ENCODE measurements around the gene PLCL1.

Gene PLCL1

GRCh38 chr2:197804049-197804757 is at the start of gene PLCL1:
Gene PLCL1, plus strand, starts transcription at chr2:197804593.
- no peak within 1 kb of the TSS for H3K27ac Mint-ChIP-seq (ENCODE audit: low read depth)
- peaks cover 5% of the 10 kb centered on the region for H3K36me3 Mint-ChIP-seq (ENCODE audit: insufficient read depth)
- peaks cover 20% of the 10 kb centered on the region for H3K4me1 Mint-ChIP-seq
- H3K4me3 Mint-ChIP-seq = peak within 1 kb of the TSS; percentile 86
- H3K27me3 Mint-ChIP-seq = peaks cover 67% of the 10 kb centered on the region
- peak; percentile 99 for ATAC-seq (replicated peaks; ENCODE audit: extremely low read depth, poor library complexity, severe bottlenecking)
- no peaks in the 10 kb centered on the region for H3K9me3 Mint-ChIP-seq
- DNase-seq (ENCODE audit: low spot score in 2 of 2) = peak; percentile 68 to 70

- Mint-ChIP-seq H3K27me3 (peaks cover 66% of the 10 kb centered on the region), H3K27ac (ENCODE audit: low read depth) (no peak overlapping the region)
These were observed 45.4 kb upstream of the PLCL1 start for GRCh38 chr2:197759013-197759412.

DNA sequence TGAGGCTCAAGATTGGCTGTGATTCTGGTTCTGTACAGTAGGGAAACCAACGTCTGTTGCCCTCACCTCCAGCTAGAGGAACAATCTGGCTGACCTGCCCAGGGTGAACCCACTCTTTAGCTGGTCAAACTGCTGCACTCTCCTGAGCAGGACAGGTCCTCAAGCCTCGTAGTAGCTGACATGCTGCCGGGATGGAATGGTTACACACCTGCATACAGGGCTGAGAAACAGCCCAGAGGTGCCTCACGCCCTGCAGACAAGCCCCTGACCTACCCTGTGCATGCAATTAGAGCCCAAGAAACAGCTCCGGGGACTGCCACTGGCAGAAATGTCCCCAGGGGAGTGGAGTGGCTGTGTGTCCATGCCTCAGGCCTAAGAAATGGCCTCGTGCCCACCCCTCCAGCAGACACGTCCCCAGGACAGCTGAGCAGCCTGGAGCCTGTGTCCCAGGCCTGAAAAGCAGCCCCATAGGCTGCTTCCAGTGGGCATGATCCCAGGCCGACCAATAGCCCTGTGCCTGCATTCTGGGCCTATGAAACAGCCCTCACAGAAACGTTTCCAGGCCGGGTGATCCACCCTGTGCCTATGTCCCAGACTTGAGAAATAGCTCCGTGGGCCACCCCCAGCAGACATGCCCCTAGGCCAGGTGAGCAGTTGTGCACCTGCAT is 44.6 kb upstream of the PLCL1 start:
- Mint-ChIP-seq H3K9me3 (peaks cover 5% of the 10 kb centered on the region), H3K36me3 (ENCODE audit: insufficient read depth) (peaks cover 2% of the 10 kb centered on the region), H3K27ac (ENCODE audit: low read depth) (no peak overlapping the region), H3K4me1 (no peaks in the 10 kb centered on the region), H3K27me3 (peaks cover 65% of the 10 kb centered on the region), H3K4me3 (no peak overlapping the region)
- ATAC-seq (replicated peaks; ENCODE audit: extremely low read depth, poor library complexity, severe bottlenecking) = no peak
- no peak for DNase-seq (ENCODE audit: low spot score in 2 of 2)

More at GRCh38 chr2:197759013-197759412, 45.4 kb upstream of the PLCL1 start:
- Mint-ChIP-seq H3K4me1 (no peaks in the 10 kb centered on the region), H3K9me3 (peaks cover 5% of the 10 kb centered on the region), H3K4me3 (no peak overlapping the region), H3K36me3 (ENCODE audit: insufficient read depth) (peaks cover 2% of the 10 kb centered on the region)
- ATAC-seq (replicated peaks; ENCODE audit: extremely low read depth, poor library complexity, severe bottlenecking) (no peak), DNase-seq (ENCODE audit: low spot score in 2 of 2) (no peak)

DNA sequence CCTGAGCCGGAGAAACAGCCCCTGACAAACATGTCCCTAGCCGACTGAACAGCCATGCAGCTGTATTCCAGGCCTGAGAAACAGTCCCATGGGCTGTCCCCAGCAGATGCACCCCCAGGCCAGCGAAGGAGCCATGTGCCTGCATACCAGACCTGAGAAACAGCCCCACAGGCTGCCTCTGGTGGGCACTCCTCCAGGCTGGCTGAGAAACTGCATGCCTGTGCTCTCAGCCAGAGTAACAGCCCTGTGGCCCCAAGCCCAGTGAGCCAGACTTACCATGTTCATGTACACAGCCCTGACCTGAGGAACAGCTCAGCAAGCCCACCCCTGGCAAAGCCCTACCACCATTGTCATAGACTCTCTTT is 44.1 kb upstream of the PLCL1 start:
- peaks cover 2% of the 10 kb centered on the region for H3K36me3 Mint-ChIP-seq (ENCODE audit: insufficient read depth)
- DNase-seq (ENCODE audit: low spot score in 2 of 2) = no peak
- H3K27ac Mint-ChIP-seq (ENCODE audit: low read depth) = no peak overlapping the region
- peaks cover 5% of the 10 kb centered on the region for H3K9me3 Mint-ChIP-seq
- no peaks in the 10 kb centered on the region for H3K4me1 Mint-ChIP-seq
- peaks cover 65% of the 10 kb centered on the region for H3K27me3 Mint-ChIP-seq
- H3K4me3 Mint-ChIP-seq = no peak overlapping the region
- no peak for ATAC-seq (replicated peaks; ENCODE audit: extremely low read depth, poor library complexity, severe bottlenecking)

- no peak for DNase-seq (ENCODE audit: low spot score in 2 of 2)
- Mint-ChIP-seq H3K4me1 (no peaks in the 10 kb centered on the region), H3K4me3 (no peak overlapping the region), H3K9me3 (no peaks in the 10 kb centered on the region), H3K36me3 (ENCODE audit: insufficient read depth) (no peaks in the 10 kb centered on the region), H3K27me3 (peaks cover 14% of the 10 kb centered on the region), H3K27ac (ENCODE audit: low read depth) (no peak overlapping the region)
- ATAC-seq (replicated peaks; ENCODE audit: extremely low read depth, poor library complexity, severe bottlenecking) = no peak
These were observed 26.5 kb upstream of the PLCL1 start for GRCh38 chr2:197777823-197778407.

DNA sequence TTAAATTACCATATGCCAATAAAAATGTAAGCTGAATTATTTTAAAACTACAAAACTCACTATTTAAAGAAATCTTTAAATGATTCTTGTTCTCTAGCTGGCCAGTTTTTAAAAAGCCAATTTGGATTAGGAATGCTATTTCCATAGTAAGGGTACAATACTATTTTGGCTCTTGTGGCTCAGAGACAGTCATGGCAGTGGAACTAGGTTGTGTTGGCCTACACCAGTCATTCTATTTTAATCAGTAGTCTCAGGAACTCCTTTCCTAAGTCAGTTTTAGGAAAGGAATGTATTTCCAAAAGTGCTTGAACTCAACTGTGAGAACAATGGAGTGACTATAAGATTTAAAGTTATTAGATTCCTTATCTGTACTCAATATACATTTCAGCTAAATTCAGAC is 25.1 kb upstream of the PLCL1 start:
- ATAC-seq (replicated peaks; ENCODE audit: extremely low read depth, poor library complexity, severe bottlenecking) (no peak), DNase-seq (ENCODE audit: low spot score in 2 of 2) (no peak)
- Mint-ChIP-seq H3K9me3 (no peaks in the 10 kb centered on the region), H3K4me3 (no peak overlapping the region), H3K36me3 (ENCODE audit: insufficient read depth) (no peaks in the 10 kb centered on the region), H3K27me3 (peaks cover 14% of the 10 kb centered on the region), H3K4me1 (no peaks in the 10 kb centered on the region), H3K27ac (ENCODE audit: low read depth) (no peak overlapping the region)

DNA sequence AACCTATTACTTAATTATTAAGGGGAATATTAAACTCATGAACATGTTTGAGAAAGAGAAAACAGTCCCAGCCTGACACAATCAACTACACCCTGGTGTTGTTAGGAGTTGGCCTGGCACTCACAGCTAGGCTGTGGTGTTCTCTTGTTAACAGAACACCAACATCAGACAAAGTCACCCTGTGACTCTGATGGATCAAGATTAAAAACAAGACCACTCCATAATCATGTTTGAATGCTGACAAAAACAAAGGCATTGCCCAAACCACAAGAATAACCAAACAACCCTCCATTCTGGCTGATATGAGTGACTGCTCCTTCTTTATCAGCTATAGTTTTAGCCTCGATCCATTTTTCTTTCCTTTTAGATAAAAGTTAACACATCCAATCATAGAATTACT is 22.3 kb upstream of the PLCL1 start:
- ATAC-seq (replicated peaks; ENCODE audit: extremely low read depth, poor library complexity, severe bottlenecking) = no peak
- H3K36me3 Mint-ChIP-seq (ENCODE audit: insufficient read depth) = peaks cover 1% of the 10 kb centered on the region
- H3K9me3 Mint-ChIP-seq = no peaks in the 10 kb centered on the region
- H3K4me3 Mint-ChIP-seq = no peak overlapping the region
- peaks cover 23% of the 10 kb centered on the region for H3K27me3 Mint-ChIP-seq
- DNase-seq (ENCODE audit: low spot score in 2 of 2) = no peak
- H3K4me1 Mint-ChIP-seq = peaks cover 5% of the 10 kb centered on the region
- H3K27ac Mint-ChIP-seq (ENCODE audit: low read depth) = no peak overlapping the region

GRCh38 chr2:197784956-197785941 is 19.1 kb upstream of the PLCL1 start, which contains the start of gene BOLL:
Gene BOLL, minus strand, starts transcription at chr2:197785319. Its CDS starts 3,469 bp downstream, at chr2:197781850.
- ATAC-seq (replicated peaks; ENCODE audit: extremely low read depth, poor library complexity, severe bottlenecking) (no peak), DNase-seq (ENCODE audit: low spot score in 2 of 2) (no peak)
- no peaks in the 10 kb centered on the region for H3K9me3 Mint-ChIP-seq
- H3K4me1 Mint-ChIP-seq = peaks cover 5% of the 10 kb centered on the region
- peak within 1 kb of the TSS; percentile 82 for H3K4me3 Mint-ChIP-seq
- H3K27ac Mint-ChIP-seq (ENCODE audit: low read depth) = no peak within 1 kb of the TSS
- peaks cover 32% of the 10 kb centered on the region for H3K27me3 Mint-ChIP-seq
- H3K36me3 Mint-ChIP-seq (ENCODE audit: insufficient read depth) = peaks cover 1% of the 10 kb centered on the region

- Mint-ChIP-seq H3K4me1 (peaks cover 5% of the 10 kb centered on the region), H3K9me3 (no peaks in the 10 kb centered on the region), H3K27ac (ENCODE audit: low read depth) (no peak overlapping the region), H3K4me3 (peak overlapping the region; percentile 82), H3K36me3 (ENCODE audit: insufficient read depth) (peaks cover 1% of the 10 kb centered on the region), H3K27me3 (peaks cover 41% of the 10 kb centered on the region)
- DNase-seq (ENCODE audit: low spot score in 2 of 2) = peak; percentile 27 to 40
- ATAC-seq (replicated peaks; ENCODE audit: extremely low read depth, poor library complexity, severe bottlenecking) = peak; percentile 59
These were observed 18.1 kb upstream of the PLCL1 start for GRCh38 chr2:197786010-197786877.

- Mint-ChIP-seq H3K36me3 (ENCODE audit: insufficient read depth) (no peaks in the 10 kb centered on the region), H3K4me3 (no peak overlapping the region), H3K27ac (ENCODE audit: low read depth) (no peak overlapping the region), H3K4me1 (no peaks in the 10 kb centered on the region), H3K9me3 (no peaks in the 10 kb centered on the region), H3K27me3 (peaks cover 86% of the 10 kb centered on the region)
- ATAC-seq (replicated peaks; ENCODE audit: extremely low read depth, poor library complexity, severe bottlenecking) = no peak
- DNase-seq (ENCODE audit: low spot score in 2 of 2) = no peak
These were observed 10.9 kb upstream of the PLCL1 start for GRCh38 chr2:197793456-197793855.

DNA sequence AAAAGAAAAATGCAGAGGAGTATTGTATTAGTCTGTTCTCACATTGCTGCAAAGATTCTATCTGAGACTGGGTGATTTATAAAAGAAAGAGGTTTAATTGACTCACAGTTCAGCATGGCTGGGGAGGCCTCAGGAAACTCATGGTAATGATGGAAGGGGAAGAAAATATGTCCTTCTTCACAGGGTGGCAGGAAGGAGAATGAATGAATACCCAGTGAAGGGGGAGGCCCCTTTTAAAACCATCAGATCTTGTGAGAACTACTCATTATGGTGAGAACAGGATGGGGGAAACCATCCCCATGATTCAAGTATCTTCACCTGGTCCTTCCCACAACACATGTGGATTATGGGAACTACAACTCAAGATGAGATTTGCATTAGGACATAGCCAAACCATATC is 9.1 kb upstream of the PLCL1 start:
- no peaks in the 10 kb centered on the region for H3K9me3 Mint-ChIP-seq
- no peaks in the 10 kb centered on the region for H3K4me1 Mint-ChIP-seq
- DNase-seq (ENCODE audit: low spot score in 2 of 2) (no peak), ATAC-seq (replicated peaks; ENCODE audit: extremely low read depth, poor library complexity, severe bottlenecking) (no peak)
- H3K36me3 Mint-ChIP-seq (ENCODE audit: insufficient read depth) = no peaks in the 10 kb centered on the region
- H3K27ac Mint-ChIP-seq (ENCODE audit: low read depth) = no peak overlapping the region
- no peak overlapping the region for H3K4me3 Mint-ChIP-seq
- peaks cover 93% of the 10 kb centered on the region for H3K27me3 Mint-ChIP-seq
